ENCODE data around the gene NELFE.
"Not testable (repeated sequence)": the region's sequence is repeated elsewhere in the genome, so short reads cannot be mapped to it uniquely, and the experiment has no call there.

- TF ChIP-seq CTCF, POLR2A (IDR thresholded peaks at IDR 0.05): not testable (repeated sequence)
Measured at GRCh38 chr6:31906727-31907126, 52.0 kb downstream of the NELFE start.
